ENCODE measurements around the gene THSD4.
"Not testable (repeated sequence)": the region's sequence is repeated elsewhere in the genome, so short reads cannot be mapped to it uniquely, and the experiment has no call there.

The THSD4 gene

GRCh38 chr15:71261418-71261817 is 146.1 kb downstream of the THSD4 start:
- DNase-seq (ENCODE audit: low read depth) = no peak

- DNase-seq (ENCODE audit: low read depth) = no peak
Observed at GRCh38 chr15:71261909-71262308, 146.6 kb downstream of the THSD4 start.

- no peak for DNase-seq (ENCODE audit: low read depth)
Observed at GRCh38 chr15:71262599-71262998, 147.3 kb downstream of the THSD4 start.

DNA sequence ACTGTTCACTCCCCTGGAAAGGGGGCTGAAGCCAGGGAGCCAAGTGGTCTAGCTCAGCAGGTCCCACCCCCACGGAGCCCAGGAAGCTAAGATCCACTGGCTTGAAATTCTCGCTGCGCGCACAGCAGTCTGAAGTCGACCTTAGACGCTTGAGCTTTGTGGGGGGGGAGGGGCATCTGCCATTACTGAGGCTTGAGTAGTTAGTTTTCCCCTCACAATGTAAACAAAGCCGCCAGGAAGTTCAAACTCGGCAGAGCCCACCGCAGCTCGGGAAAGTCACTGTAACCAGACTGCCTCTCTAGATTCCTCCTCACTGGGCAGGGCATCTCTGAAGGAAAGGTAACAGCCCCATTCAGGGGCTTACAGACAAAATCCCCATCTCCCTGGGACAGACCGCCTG is 150.3 kb downstream of the THSD4 start:
- not testable (repeated sequence) for DNase-seq (ENCODE audit: low read depth)

GRCh38 chr15:71271327-71271726 is 156.1 kb downstream of the THSD4 start:
- no peak for DNase-seq (ENCODE audit: low read depth)

DNA sequence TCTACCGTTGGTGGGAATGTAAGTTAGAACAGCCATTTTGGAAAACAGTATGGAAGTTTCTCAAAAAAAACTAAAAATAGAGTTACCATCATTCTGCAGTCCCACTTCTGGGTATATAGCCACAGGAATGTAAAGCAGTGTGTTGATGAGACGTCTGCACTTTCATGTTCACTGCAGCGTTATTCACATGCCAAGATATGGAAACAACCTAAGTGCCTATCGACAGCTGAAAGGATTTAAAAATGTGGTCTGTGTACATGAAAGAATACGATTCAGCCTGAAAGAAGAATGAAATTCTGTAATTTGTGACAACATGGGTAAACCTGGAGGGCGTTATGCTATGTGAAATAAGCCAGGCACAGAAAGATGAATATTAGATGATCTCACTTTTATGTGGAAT is 157.7 kb downstream of the THSD4 start:
- no peak for DNase-seq (ENCODE audit: low read depth)

- DNase-seq (ENCODE audit: low read depth) = no peak
Observed at GRCh38 chr15:71273731-71274447, 158.6 kb downstream of the THSD4 start.

- no peak for DNase-seq (ENCODE audit: low read depth)
Observed at GRCh38 chr15:71274448-71274798, 159.2 kb downstream of the THSD4 start.

- DNase-seq (ENCODE audit: low read depth) = no peak
Observed at GRCh38 chr15:71275098-71275497, 159.8 kb downstream of the THSD4 start.

DNA sequence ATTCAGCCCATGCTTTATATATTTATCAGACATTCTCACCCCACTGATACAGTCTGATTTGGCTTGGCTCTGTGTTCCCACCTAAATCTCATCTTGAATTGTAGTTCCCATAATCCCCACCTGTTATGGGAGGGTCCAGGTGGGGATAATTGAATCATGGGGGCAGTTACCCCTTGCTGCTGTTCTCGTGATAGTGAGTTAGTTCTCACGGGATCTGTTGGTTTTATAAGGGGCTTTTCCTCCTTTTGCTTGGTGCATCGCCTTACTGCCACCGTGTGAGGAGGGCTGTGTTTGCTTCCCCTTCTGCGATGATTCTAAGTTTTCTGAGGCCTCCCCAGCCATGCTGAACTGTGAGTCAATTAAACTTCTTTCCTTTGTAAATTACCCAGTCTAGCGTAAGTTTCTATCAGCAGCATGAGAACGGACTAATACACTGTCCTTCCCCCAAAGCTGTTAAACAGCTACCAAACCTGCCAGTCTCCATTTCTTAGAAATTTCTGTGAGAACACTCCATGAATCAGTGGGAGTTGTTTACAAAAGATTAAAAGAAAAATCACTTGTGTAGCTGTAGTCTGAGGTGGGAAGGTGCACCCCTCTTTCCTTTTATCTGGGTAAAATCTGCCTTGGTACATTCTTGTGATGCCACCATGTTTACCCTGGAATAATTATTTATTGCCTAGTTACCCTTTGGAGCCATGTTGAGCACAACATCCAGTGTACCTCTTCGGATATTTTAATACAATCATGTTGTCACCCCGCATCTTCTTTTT is 160.5 kb downstream of the THSD4 start:
- no peak for DNase-seq (ENCODE audit: low read depth)

GRCh38 chr15:71276336-71276665 is 161.0 kb downstream of the THSD4 start:
- no peak for DNase-seq (ENCODE audit: low read depth)

- DNase-seq (ENCODE audit: low read depth) = no peak
Observed at GRCh38 chr15:71278989-71279756, 163.9 kb downstream of the THSD4 start.

GRCh38 chr15:71279757-71280141 is 164.5 kb downstream of the THSD4 start:
- no peak for DNase-seq (ENCODE audit: low read depth)

DNA sequence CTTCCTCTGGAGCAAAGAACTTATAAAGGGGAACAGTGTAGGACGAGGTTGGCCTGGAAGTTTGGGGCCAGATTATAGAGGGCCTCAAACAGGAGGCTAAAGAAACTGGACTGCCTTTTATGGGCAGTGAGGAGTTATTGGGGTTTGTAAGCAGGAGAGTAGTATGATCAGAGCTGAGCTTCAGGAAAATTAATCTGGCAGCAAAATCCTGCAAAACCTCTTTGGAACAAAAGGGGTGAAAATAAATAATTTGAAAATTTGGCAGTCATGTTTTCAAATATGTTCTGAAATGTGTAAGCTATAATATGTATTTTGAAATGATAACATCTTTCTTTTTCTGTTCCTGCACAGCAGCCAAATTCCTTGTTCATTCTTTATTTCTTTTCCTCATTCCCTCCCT is 164.9 kb downstream of the THSD4 start:
- DNase-seq (ENCODE audit: low read depth) = no peak

GRCh38 chr15:71281256-71281655 is 166.0 kb downstream of the THSD4 start:
- no peak for DNase-seq (ENCODE audit: low read depth)

- DNase-seq (ENCODE audit: low read depth) = no peak
Observed at GRCh38 chr15:71282076-71282475, 166.8 kb downstream of the THSD4 start.

GRCh38 chr15:71288348-71288955 is 173.2 kb downstream of the THSD4 start:
- DNase-seq (ENCODE audit: low read depth) = no peak

DNA sequence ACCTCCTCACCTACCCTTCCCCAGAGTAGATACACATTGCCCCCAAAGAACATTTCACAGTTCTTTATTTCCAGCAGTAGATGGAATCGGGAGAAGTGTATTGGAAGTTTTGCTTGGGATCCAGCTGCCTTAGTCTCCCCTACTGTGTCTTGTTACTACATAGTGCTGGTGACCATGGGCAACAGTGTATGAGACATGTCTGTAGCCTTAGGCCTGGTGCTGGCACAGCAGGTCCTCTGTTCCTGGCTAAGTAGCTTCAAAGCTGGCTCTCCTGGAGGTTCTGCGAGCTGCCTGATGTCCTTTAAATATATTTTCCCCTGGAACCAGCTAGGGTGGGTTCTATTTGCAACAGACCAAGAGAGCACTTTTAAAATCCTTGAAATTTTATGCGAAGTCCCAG is 174.7 kb downstream of the THSD4 start:
- no peak for DNase-seq (ENCODE audit: low read depth)

DNA sequence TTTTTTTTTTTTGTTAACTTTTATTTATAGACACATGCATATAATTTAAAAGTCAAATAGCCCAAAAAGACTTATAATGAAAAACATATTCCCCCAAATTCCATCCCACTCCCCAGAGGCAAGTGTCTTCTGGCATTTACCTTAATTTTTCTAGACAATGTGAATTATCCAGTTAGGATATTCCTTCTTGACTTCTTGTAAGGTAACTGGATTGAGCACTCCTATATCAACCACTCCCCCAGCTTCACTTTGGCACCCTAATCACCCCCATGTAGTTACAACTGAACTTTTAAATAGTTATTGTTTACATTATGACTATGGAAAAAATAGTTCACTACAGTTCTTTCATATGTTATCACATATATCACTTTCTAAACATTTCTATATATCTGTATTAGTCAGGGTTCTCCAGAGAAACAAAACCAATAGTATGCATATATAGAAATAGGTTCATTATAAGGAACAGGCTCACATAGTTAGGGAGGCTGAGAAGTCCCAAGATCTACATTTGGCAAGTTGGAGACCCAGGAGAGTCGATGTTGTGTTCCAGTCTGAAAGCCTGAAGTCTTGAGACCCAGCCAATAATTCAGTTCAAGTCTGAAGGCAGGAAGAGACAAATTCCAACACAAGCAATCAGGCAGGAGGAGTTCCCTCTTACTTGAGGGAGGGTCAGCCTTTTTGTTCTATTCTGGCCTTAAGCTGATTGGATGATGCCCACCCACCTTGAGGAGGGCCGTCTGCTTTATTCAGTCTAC is 175.8 kb downstream of the THSD4 start:
- no peak for DNase-seq (ENCODE audit: low read depth)

DNA sequence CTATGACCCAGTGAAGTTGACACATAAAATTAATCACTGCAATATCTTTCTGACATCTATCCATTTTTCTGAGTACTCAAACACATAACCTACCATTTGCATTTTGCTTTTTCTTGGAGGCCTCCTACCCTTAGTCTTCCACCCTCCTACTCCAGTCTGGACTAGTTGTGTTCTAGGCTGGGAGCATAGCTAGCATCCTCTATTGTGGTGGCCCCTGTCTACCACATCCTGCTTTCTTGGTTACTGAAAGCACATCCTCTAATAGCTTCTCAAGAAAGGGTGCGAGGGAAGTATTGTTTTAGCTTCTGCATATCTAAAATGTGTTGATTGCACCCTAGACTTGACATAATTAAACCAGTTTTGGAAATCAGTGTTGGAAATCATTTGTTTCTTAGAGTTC is 176.5 kb downstream of the THSD4 start:
- no peak for DNase-seq (ENCODE audit: low read depth)

GRCh38 chr15:71293723-71294122 is 178.5 kb downstream of the THSD4 start:
- no peak for DNase-seq (ENCODE audit: low read depth)

Data from CMK (cell line).